HepG2 (cell line): ENCODE data around the gene TBC1D16. TPM values are rescaled to one million over a fixed set of nuclear protein-coding genes. Genes with fewer than 3 reads are reported as not detected.

Experiments used
- BCLAF1 ChIP-seq: fragments of 450-650 bp; IDR thresholded peaks from 2 replicates; pipeline ENCODE4 v1.6.1; 2017; ENCODE audit warnings: mild to moderate bottlenecking
- CBX5 ChIP-seq: sonication (generic); formaldehyde crosslinking; IDR thresholded peaks from 2 replicates; pipeline ENCODE4 v1.4.0; 2020; ENCODE audit warnings: missing genetic modification reagents, borderline replicate concordance
- HNRNPL ChIP-seq: fragments of 200-400 bp; formaldehyde crosslinking; IDR thresholded peaks from 2 replicates; pipeline ENCODE4 v1.6.1; 2017; ENCODE audit warnings: mild to moderate bottlenecking, low read depth, low read length
- KLF16 ChIP-seq, 2 experiments: sonication (generic) in 1 of 2; formaldehyde crosslinking in 1 of 2; IDR thresholded peaks; 2 replicates each; pipeline versions ENCODE4 v1.6.1 to v1.8.0; 2016 to 2023; ENCODE audit warnings: missing genetic modification reagents in 2 of 2, missing compliant biosample characterization in 1 of 2
- LCORL ChIP-seq, 2 experiments: fragments of 450-650 bp in 1 of 2; sonication (generic) in 1 of 2; formaldehyde crosslinking in 1 of 2; IDR thresholded peaks; 2 replicates each; pipeline versions ENCODE4 v1.5.0 to v1.6.1; 2017 to 2020; ENCODE audit warnings: antibody characterized with exemption in 1 of 2, missing genetic modification reagents in 1 of 2
- PHF21A ChIP-seq: sonication (generic); formaldehyde crosslinking; IDR thresholded peaks from 2 replicates; pipeline ENCODE4 v1.5.0; 2020; ENCODE audit warnings: mild to moderate bottlenecking, missing genetic modification reagents
- RCOR2 ChIP-seq: IDR thresholded peaks from 2 replicates; pipeline ENCODE4 v1.6.1; 2016; ENCODE audit warnings: missing biosample characterization, missing genetic modification reagents
- TFDP1 ChIP-seq: IDR thresholded peaks from 2 replicates; pipeline ENCODE4 v1.6.1; 2016; ENCODE audit warnings: missing compliant biosample characterization, missing genetic modification reagents, borderline replicate concordance
- TGIF2 ChIP-seq: IDR thresholded peaks from 2 replicates; pipeline ENCODE4 v1.6.1; 2016; ENCODE audit warnings: control low read depth, missing compliant biosample characterization
- ZNF224 ChIP-seq: sonication (generic); formaldehyde crosslinking; IDR thresholded peaks from 2 replicates; pipeline ENCODE4 v1.5.0; 2020; ENCODE audit warnings: mild to moderate bottlenecking, missing genetic modification reagents
- ZNF24 ChIP-seq: fragments of 450-650 bp; IDR thresholded peaks from 2 replicates; pipeline ENCODE4 v1.6.1; 2017; ENCODE audit warnings: antibody characterized with exemption, mild to moderate bottlenecking
- ZNF773 ChIP-seq: sonication (generic); formaldehyde crosslinking; IDR thresholded peaks from 2 replicates; pipeline ENCODE4 v1.4.0; 2020; ENCODE audit warnings: missing genetic modification reagents, borderline replicate concordance
- ZNF879 ChIP-seq: sonication (generic); formaldehyde crosslinking; IDR thresholded peaks from 2 replicates; pipeline ENCODE4 v1.8.1; 2023; ENCODE audit warnings: missing genetic modification reagents
- polyA plus RNA-seq, 8 experiments: library from polyadenylated mRNA; depleted of rRNA in 3 of 8; stranded (reverse) in 7 of 8; unstranded in 1 of 8; fragments of >200 nt; fragmentation: Illumina TruSeq in 4 of 8; extraction: Trizol in 4 of 8; gene quantifications; 2 replicates each; pipeline versions ENCODE4 v1.2.1 to v1.2.3, GENCODE V29; 2011 to 2016; ENCODE audit warnings: low read depth in 4 of 8, missing spikeins in 1 of 8, mixed read lengths in 1 of 8; ENCODE audit not compliant: insufficient read depth in 1 of 8
- total RNA-seq, 5 experiments: library from RNA; depleted of rRNA; stranded (reverse); fragments of >200 nt; fragmentation: Illumina TruSeq; extraction: Trizol; gene quantifications; 2 replicates each; pipeline ENCODE4 v1.2.3, GENCODE V29; 2016; ENCODE audit warnings: low read depth in 1 of 5
- TF ChIP-seq, protein P1 (sequence below): sonication (generic); formaldehyde crosslinking; IDR thresholded peaks from 2 replicates; pipeline ENCODE4 v1.4.0; 2020; ENCODE audit warnings: missing genetic modification reagents, borderline replicate concordance
- TF ChIP-seq, protein P2 (sequence below): sonication (generic); formaldehyde crosslinking; IDR thresholded peaks from 2 replicates; pipeline ENCODE4 v1.5.1; 2020; ENCODE audit warnings: missing genetic modification reagents, mild to moderate bottlenecking, borderline replicate concordance
- TF ChIP-seq, protein P3 (sequence below): sonication (generic); formaldehyde crosslinking; conservative IDR thresholded peaks from 2 replicates; pipeline ENCODE4 v1.8.0; 2022; ENCODE audit warnings: missing genetic modification reagents
- TF ChIP-seq, protein P4 (sequence below): sonication (generic); formaldehyde crosslinking; IDR thresholded peaks from 2 replicates; pipeline ENCODE4 v1.4.0; 2020; ENCODE audit warnings: missing genetic modification reagents

TBC1D16 gene
- total and polyA plus RNA-seq, 2 of the 13 experiments (the other 11 are each of a cell fraction or from before 2014, with no cell fraction given) = 14.9 to 24.9 TPM

GRCh38 chr17:79931817-79932309, 103.8 kb downstream of the TBC1D16 start (continued):
- TF ChIP-seq LCORL (IDR thresholded peaks at IDR 0.05) = no peak
- TF ChIP-seq LCORL (CRISPR knock-in tag; IDR thresholded peaks at IDR 0.05) = peak; percentile 93
- TF ChIP-seq ZNF224 (CRISPR knock-in tag) = no peak
- TF ChIP-seq, protein P1, sequence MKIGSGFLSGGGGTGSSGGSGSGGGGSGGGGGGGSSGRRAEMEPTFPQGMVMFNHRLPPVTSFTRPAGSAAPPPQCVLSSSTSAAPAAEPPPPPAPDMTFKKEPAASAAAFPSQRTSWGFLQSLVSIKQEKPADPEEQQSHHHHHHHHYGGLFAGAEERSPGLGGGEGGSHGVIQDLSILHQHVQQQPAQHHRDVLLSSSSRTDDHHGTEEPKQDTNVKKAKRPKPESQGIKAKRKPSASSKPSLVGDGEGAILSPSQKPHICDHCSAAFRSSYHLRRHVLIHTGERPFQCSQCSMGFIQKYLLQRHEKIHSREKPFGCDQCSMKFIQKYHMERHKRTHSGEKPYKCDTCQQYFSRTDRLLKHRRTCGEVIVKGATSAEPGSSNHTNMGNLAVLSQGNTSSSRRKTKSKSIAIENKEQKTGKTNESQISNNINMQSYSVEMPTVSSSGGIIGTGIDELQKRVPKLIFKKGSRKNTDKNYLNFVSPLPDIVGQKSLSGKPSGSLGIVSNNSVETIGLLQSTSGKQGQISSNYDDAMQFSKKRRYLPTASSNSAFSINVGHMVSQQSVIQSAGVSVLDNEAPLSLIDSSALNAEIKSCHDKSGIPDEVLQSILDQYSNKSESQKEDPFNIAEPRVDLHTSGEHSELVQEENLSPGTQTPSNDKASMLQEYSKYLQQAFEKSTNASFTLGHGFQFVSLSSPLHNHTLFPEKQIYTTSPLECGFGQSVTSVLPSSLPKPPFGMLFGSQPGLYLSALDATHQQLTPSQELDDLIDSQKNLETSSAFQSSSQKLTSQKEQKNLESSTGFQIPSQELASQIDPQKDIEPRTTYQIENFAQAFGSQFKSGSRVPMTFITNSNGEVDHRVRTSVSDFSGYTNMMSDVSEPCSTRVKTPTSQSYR (CRISPR knock-in tag) = peak; percentile 49; the same call in 1 of the 2 replicates
- TF ChIP-seq TFDP1 (CRISPR knock-in tag) = peak; percentile 50; the same call in 1 of the 2 replicates
- TF ChIP-seq, protein P2, sequence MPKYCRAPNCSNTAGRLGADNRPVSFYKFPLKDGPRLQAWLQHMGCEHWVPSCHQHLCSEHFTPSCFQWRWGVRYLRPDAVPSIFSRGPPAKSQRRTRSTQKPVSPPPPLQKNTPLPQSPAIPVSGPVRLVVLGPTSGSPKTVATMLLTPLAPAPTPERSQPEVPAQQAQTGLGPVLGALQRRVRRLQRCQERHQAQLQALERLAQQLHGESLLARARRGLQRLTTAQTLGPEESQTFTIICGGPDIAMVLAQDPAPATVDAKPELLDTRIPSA (CRISPR knock-in tag) = no peak
- TF ChIP-seq, protein P3, sequence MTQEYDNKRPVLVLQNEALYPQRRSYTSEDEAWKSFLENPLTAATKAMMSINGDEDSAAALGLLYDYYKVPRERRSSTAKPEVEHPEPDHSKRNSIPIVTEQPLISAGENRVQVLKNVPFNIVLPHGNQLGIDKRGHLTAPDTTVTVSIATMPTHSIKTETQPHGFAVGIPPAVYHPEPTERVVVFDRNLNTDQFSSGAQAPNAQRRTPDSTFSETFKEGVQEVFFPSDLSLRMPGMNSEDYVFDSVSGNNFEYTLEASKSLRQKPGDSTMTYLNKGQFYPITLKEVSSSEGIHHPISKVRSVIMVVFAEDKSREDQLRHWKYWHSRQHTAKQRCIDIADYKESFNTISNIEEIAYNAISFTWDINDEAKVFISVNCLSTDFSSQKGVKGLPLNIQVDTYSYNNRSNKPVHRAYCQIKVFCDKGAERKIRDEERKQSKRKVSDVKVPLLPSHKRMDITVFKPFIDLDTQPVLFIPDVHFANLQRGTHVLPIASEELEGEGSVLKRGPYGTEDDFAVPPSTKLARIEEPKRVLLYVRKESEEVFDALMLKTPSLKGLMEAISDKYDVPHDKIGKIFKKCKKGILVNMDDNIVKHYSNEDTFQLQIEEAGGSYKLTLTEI = no peak
- TF ChIP-seq CBX5 (CRISPR knock-in tag) = peak; percentile 76; the same call in 1 of the 2 replicates
- no peak for TF ChIP-seq ZNF24
- TF ChIP-seq RCOR2 (CRISPR knock-in tag) = 0 out of 2 replicates have a peak, but pooled peaks have one; percentile 43
- no peak for TF ChIP-seq ZNF773
- no peak for TF ChIP-seq BCLAF1
- peak; percentile 88; the same call in 1 of the 2 replicates for TF ChIP-seq HNRNPL
- TF ChIP-seq PHF21A (CRISPR knock-in tag) = peak; percentile 60; the same call in 1 of the 2 replicates
- TF ChIP-seq, protein P4, sequence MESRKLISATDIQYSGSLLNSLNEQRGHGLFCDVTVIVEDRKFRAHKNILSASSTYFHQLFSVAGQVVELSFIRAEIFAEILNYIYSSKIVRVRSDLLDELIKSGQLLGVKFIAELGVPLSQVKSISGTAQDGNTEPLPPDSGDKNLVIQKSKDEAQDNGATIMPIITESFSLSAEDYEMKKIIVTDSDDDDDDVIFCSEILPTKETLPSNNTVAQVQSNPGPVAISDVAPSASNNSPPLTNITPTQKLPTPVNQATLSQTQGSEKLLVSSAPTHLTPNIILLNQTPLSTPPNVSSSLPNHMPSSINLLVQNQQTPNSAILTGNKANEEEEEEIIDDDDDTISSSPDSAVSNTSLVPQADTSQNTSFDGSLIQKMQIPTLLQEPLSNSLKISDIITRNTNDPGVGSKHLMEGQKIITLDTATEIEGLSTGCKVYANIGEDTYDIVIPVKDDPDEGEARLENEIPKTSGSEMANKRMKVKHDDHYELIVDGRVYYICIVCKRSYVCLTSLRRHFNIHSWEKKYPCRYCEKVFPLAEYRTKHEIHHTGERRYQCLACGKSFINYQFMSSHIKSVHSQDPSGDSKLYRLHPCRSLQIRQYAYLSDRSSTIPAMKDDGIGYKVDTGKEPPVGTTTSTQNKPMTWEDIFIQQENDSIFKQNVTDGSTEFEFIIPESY (CRISPR knock-in tag) = peak; percentile 65; the same call in 1 of the 2 replicates
- peak; percentile 57; the same call in 1 of the 2 replicates for TF ChIP-seq TGIF2 (CRISPR knock-in tag)
- TF ChIP-seq KLF16 (CRISPR knock-in tag; IDR thresholded peaks at IDR 0.05) = peak in 1 of 2 experiments; percentile 82; a peak in 2 of 4 replicates
- TF ChIP-seq ZNF879 (CRISPR knock-in tag) = no peak
